Heart left ventricle (tissue), 16 donors: Measurements from ENCODE around the gene ANKZF1. TPM values are rescaled to one million over a fixed set of nuclear protein-coding genes. Genes with fewer than 3 reads are reported as not detected.

ENCODE experiments used
- ATAC-seq, 4 donors: fragments of 200-7000 bp; cut with Tn5 transposase; one replicate each; pipeline ENCODE4 v1.9.1; 2020 to 2022; ENCODE audit warnings: moderate library complexity in 4 of 4, mild to moderate bottlenecking in 3 of 4, moderate number of reproducible peaks in 1 of 4
- DNase-seq, 5 donors: peaks; one replicate each; pipeline ENCODE4 v3.0.0-alpha.2; 2020
- H3K27ac ChIP-seq, 12 donors: fragments of 200-600 bp; sonication (generic) in 4 of 12; one replicate each; pipeline versions ENCODE4 v1.5.0 to v1.8.0; 2016 to 2022; ENCODE audit warnings: mild to moderate bottlenecking in 2 of 12
- H3K27me3 ChIP-seq, 9 donors: fragments of 200-600 bp; sonication (generic) in 2 of 9; one replicate each; pipeline versions ENCODE4 v1.5.1 to v1.8.0; 2016 to 2022; ENCODE audit warnings: mild to moderate bottlenecking in 3 of 9
- H3K36me3 ChIP-seq, 9 donors: fragments of 200-600 bp; sonication (generic) in 2 of 9; one replicate each; pipeline versions ENCODE4 v1.5.0 to v1.8.0; 2018 to 2022; ENCODE audit warnings: mild to moderate bottlenecking in 2 of 9
- H3K4me1 ChIP-seq, 12 donors: fragments of 200-600 bp; sonication (generic) in 4 of 12; one replicate each; pipeline versions ENCODE4 v1.5.0 to v1.8.0; 2016 to 2022; ENCODE audit warnings: mild to moderate bottlenecking in 3 of 12
- H3K4me3 ChIP-seq, 12 donors: fragments of 200-600 bp; sonication (generic) in 4 of 12; one replicate each; pipeline versions ENCODE4 v1.5.0 to v1.8.0; 2017 to 2022; ENCODE audit warnings: mild to moderate bottlenecking in 9 of 12, moderate library complexity in 4 of 12
- H3K9me3 ChIP-seq, 12 donors: fragments of 200-600 bp; sonication (generic) in 4 of 12; one replicate each; pipeline versions ENCODE4 v1.5.0 to v1.8.0; 2016 to 2022; ENCODE audit warnings: mild to moderate bottlenecking in 1 of 12
- POLR2A ChIP-seq, 2 donors: fragments of 450-650 bp; IDR thresholded peaks; one replicate each; pipeline ENCODE4 v1.6.1; 2017; ENCODE audit warnings: antibody characterized with exemption in 2 of 2, mild to moderate bottlenecking in 2 of 2, moderate library complexity in 2 of 2
- WGBS, 4 donors: extraction: QIAGEN DNeasy Blood & Tissue Kit in 2 of 4; methylation state at CpG; one replicate each; pipeline versions ENCODE4 v1.1.5 to v1.1.7; 2013 to 2018; 5-methylcytosine and 5-hydroxymethylcytosine counted together
- intact Hi-C, 10 donors: fragments of 100-400 bp; cut with DNase I; formaldehyde crosslinking; loops; one replicate each; pipeline versions ENCODE4 v1.11.1 to v1.14.2; 2022
- polyA plus RNA-seq, 2 donors: library from polyadenylated mRNA; stranded (reverse); fragments of 200-250 nt; gene quantifications; one replicate each; pipeline ENCODE4 v1.2.3, GENCODE V29; 2013
- total RNA-seq, 9 donors: library from RNA; depleted of rRNA in 2 of 9; stranded (reverse); fragments of >200 nt in 2 of 9; fragmentation: NEBNext Ultra II Directional in 3 of 9; extraction: Animal tissue kit (Norgen Biotek cat#: 25700) in 3 of 9; gene quantifications; one replicate each; pipeline versions ENCODE4 v1.1.0 to v1.2.4, GENCODE V29; 2016 to 2023
- TF ChIP-seq, protein P1 (sequence below), 12 donors: fragments of 200-600 bp; sonication (generic) in 4 of 12; IDR thresholded peaks; one replicate each; pipeline versions ENCODE4 v1.5.0 to v1.8.0; 2018 to 2022; ENCODE audit warnings: antibody characterized with exemption in 12 of 12, mild to moderate bottlenecking in 5 of 12
- donor health status: ischemic (EF 13 %, LVEDD 7.1; RV severe dilation, severe dysfunction).
- donor health status: healthy with polysubstance abuse.
- donor health status: DM: no; HTN: yes; CAD: no.
- donor health status: DM: no; HTN: no; CAD: no.
- donor health status: ischemic (EF 25% LVEDD 6.9; RV normal size, moderate dysfunction).
- donor health status: ischemic (EF 25% LVEDD 5.7; RV mildly dilated, moderate dysfunction).
- donor health status: healthy.
- donor health status: DM: yes; HTN: yes; CAD: no.
- donor health status: ischemic (EF 35%, LVEDD 5.7; RV mildly dilated, moderate dysfunction).
- donor health status: nonischemic (EF 11% LVEDD 7.7; RV severe dilation, severe dysfunction).
- donor health status: DM: yes; HTN: yes; CAD: no.
- donor health status: PGD.
- donor health status: ischemic (EF 29% LVEDD 5.4; RV normal size, mild dysfunction).
- donor health status: nonischemic (EF 23%, LVEDD 6.1; RV moderate dilation, normal function).

The ANKZF1 gene
- total and polyA plus RNA-seq, 11 donors: 14.0 to 36.8 (median 26.3) TPM

DNA sequence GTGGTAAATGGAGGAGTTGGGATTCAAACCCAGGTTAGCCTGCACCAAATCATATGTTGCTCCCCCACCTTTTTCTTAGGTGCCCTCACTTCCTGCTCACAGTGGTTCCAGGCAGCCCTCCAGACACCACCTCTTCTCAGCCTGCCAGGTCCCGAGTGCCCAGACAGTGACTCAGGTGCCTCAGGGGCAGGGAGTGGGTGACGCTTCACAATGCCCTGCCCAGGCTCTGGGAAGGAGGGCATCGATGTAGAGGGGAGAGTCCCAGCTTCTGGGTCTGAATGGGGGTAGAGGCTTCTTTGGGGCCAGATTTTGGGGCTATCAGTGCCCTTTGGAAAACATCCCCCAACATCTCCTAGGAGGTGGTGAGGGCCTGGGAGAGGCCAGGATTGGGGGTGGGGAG lies 44.3 kb downstream of the ANKZF1 start:
- H3K4me3 ChIP-seq: no peak overlapping the region
- no peaks in the 10 kb centered on the region for H3K27me3 ChIP-seq
- H3K9me3 ChIP-seq: no peaks in the 10 kb centered on the region
- intact Hi-C loops: no loop called here
- DNase-seq: peak in 2 of 5 donors; percentile 9 to 43
- peak in 1 of 4 donors; percentile 21 for ATAC-seq
- peaks cover 7 to 36% (median 22%) of the 10 kb centered on the region in 12 donors for H3K4me1 ChIP-seq
- WGBS, 4 donors: 65 to 76% (median 73%) methylated on average over 3 of the region's 3 CpGs
- peak overlapping the region; percentile 55 to 98 (median 88) for H3K27ac ChIP-seq
- no peaks in the 10 kb centered on the region for H3K36me3 ChIP-seq
- TF ChIP-seq POLR2A (IDR thresholded peaks at IDR 0.05): no peak
- TF ChIP-seq, protein P1, sequence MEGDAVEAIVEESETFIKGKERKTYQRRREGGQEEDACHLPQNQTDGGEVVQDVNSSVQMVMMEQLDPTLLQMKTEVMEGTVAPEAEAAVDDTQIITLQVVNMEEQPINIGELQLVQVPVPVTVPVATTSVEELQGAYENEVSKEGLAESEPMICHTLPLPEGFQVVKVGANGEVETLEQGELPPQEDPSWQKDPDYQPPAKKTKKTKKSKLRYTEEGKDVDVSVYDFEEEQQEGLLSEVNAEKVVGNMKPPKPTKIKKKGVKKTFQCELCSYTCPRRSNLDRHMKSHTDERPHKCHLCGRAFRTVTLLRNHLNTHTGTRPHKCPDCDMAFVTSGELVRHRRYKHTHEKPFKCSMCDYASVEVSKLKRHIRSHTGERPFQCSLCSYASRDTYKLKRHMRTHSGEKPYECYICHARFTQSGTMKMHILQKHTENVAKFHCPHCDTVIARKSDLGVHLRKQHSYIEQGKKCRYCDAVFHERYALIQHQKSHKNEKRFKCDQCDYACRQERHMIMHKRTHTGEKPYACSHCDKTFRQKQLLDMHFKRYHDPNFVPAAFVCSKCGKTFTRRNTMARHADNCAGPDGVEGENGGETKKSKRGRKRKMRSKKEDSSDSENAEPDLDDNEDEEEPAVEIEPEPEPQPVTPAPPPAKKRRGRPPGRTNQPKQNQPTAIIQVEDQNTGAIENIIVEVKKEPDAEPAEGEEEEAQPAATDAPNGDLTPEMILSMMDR (IDR thresholded peaks at IDR 0.05): no peak

DNA sequence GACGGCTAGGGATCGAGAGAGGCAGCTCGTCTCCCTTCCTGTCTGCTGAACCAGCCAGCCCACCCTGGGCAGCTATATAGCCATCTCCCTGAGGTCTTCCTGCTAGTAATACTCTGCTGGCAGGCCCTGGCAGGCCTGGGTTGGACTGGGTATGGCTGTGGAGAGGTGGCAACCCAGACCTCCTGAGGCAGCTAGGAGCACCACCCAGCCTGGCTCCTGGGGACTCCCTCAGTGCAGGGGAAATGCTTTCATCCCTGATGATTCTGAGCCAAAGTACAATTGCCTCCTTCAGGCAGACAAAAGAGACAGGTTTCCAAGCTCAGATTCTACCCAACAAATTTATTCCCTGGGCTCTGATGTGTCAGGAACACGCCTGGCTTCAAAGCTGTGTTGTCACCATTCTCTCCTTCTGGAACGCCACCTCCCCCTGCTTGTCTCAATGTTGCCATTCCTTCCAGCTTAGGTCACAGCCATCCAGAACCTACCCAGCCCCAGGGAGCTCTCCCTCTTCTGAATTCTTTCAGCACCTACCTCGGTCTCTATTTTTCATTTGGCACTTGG lies 44.8 kb downstream of the ANKZF1 start:
- no peak for TF ChIP-seq POLR2A (IDR thresholded peaks at IDR 0.05)
- TF ChIP-seq, protein P1 (IDR thresholded peaks at IDR 0.05): no peak
- WGBS, 4 donors: 4 to 33% (median 24%) methylated on average over 3 to 6 of the region's 6 CpGs
- ATAC-seq: peak; percentile 25 to 52 (median 45)
- no peaks in the 10 kb centered on the region for H3K27me3 ChIP-seq
- peak overlapping the region; percentile 55 to 98 (median 88) for H3K27ac ChIP-seq
- no peaks in the 10 kb centered on the region for H3K36me3 ChIP-seq
- intact Hi-C loops: no loop called here
- H3K4me1 ChIP-seq: peaks cover 7 to 33% (median 24%) of the 10 kb centered on the region in 12 donors
- H3K9me3 ChIP-seq: no peaks in the 10 kb centered on the region
- peak in 4 of 5 donors; percentile 54 to 77 (median 68) for DNase-seq
- H3K4me3 ChIP-seq: no peak overlapping the region

DNA sequence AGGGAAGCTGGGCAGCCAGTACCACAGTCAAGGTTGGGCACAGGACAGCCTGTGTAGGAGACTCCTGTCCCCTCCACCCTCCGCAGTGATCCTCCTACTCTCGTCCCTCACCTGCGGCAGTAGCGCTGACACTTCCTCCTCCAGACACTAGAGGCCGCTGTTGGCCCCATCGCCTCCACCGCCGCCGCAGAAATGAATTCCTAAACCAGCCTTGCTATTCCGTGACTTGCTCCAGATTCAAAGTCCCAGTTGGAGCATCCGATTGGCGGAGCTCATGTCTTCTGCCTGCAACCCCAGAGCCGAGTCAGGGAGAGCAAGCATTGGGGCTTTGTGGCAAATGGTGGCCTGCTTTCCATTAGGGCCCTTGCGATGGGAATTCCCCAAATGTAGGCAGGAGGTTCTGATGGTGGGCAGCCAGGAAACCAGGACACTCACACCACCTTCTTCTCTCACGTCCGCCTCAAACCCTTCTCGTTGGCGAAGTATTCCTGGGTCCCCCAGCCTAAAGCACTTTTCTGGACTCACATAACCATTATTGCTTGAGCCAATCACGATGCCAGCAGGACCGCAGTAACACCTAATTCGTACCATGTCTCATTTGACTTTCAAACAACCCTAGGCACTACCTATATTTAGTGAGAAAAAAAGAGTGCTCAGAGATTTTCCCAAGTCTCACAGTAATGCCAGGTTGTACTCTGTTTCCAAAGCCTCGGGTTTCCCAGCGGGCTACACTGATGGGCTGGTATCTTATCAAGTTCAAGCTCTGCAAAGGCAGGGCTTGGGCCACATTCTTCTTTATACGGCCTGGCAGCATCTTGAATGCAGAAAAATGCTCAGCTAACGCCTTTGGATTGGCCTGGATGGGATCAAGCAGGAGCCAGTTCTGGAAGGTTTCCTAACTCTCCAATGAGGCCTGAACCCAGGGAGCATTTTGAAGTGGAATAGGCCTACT lies 48.4 kb downstream of the ANKZF1 start:
- DNase-seq (peak; percentile 75 to 88 (median 79)), ATAC-seq (peak; percentile 2 to 34 (median 14))
- peaks cover 7 to 50% (median 31%) of the 10 kb centered on the region in 12 donors for H3K4me1 ChIP-seq
- H3K27ac ChIP-seq: peak overlapping the region; percentile 72 to 100 (median 99)
- H3K36me3 ChIP-seq: peaks cover 0 to 28% (median 27%) of the 10 kb centered on the region in 9 donors
- H3K9me3 ChIP-seq: no peaks in the 10 kb centered on the region
- WGBS, 4 donors: 22 to 26% (median 25%) methylated on average over 24 to 25 of the region's 25 CpGs
- peak overlapping the region in 6 of 12 donors; percentile 14 to 89 (median 46) for H3K4me3 ChIP-seq
- intact Hi-C loops: loop anchor here in 8 of 10 donors (1.0 to 5.0 kb wide), 9 partner anchors 16 to 489 kb away; partner anchors contain the start of genes CNPPD1 (in 5 of the 8), RETREG2 (in 3 of the 8), GLB1L (in 1 of the 8) and STK16 (in 1 of the 8)
- TF ChIP-seq POLR2A (IDR thresholded peaks at IDR 0.05): no peak
- TF ChIP-seq, protein P1 (IDR thresholded peaks at IDR 0.05): peak; percentile 97 to 100 (median 98)
- H3K27me3 ChIP-seq: no peaks in the 10 kb centered on the region
